Medulla oblongata (tissue), 1 donor: Measurements from ENCODE around the gene DLGAP1.
A peak's percentile ranks its signal among the peaks of the same experiment; 100 is the strongest.

ENCODE experiments used
- DNase-seq: peaks from one replicate; pipeline ENCODE4 v3.0.0-alpha.2; 2015; ENCODE audit errors: extremely low spot score

The DLGAP1 gene

GRCh38 chr18:3901042-3901441, 554.1 kb downstream of the DLGAP1 start:
- no peak for DNase-seq

- no peak for DNase-seq
Measured at GRCh38 chr18:3900327-3900726, 554.8 kb downstream of the DLGAP1 start.

GRCh38 chr18:3898861-3899613, 556.1 kb downstream of the DLGAP1 start:
- DNase-seq = no peak

- no peak for DNase-seq
Measured at GRCh38 chr18:3892152-3892551, 563.0 kb downstream of the DLGAP1 start.

GRCh38 chr18:3891245-3891644, 563.9 kb downstream of the DLGAP1 start:
- DNase-seq = no peak

- DNase-seq = no peak
Measured at GRCh38 chr18:3889803-3890202, 565.3 kb downstream of the DLGAP1 start.

- no peak for DNase-seq
Measured at GRCh38 chr18:3889121-3889520, 566.0 kb downstream of the DLGAP1 start.

- no peak for DNase-seq
Measured at GRCh38 chr18:3886575-3887322, 568.4 kb downstream of the DLGAP1 start.

GRCh38 chr18:3885209-3885792, 569.8 kb downstream of the DLGAP1 start:
- DNase-seq = no peak

GRCh38 chr18:3879836-3880120, 575.3 kb downstream of the DLGAP1 start:
- DNase-seq = no peak

GRCh38 chr18:3879114-3879835, 575.8 kb downstream of the DLGAP1 start:
- no peak for DNase-seq

GRCh38 chr18:3878401-3878800, 576.7 kb downstream of the DLGAP1 start:
- no peak for DNase-seq

- no peak for DNase-seq
Measured at GRCh38 chr18:3877678-3878077, 577.4 kb downstream of the DLGAP1 start.

GRCh38 chr18:3875961-3876360, 579.1 kb downstream of the DLGAP1 start:
- DNase-seq = no peak

- DNase-seq = no peak
Measured at GRCh38 chr18:3875376-3875775, 579.7 kb downstream of the DLGAP1 start.

- no peak for DNase-seq
Measured at GRCh38 chr18:3874581-3874980, 580.5 kb downstream of the DLGAP1 start.

GRCh38 chr18:3874125-3874524, 581.0 kb downstream of the DLGAP1 start:
- peak; percentile 51 for DNase-seq

- no peak for DNase-seq
Measured at GRCh38 chr18:3873698-3874097, 581.4 kb downstream of the DLGAP1 start.

- no peak for DNase-seq
Measured at GRCh38 chr18:3873211-3873610, 581.9 kb downstream of the DLGAP1 start.

GRCh38 chr18:3872641-3873040, 582.5 kb downstream of the DLGAP1 start:
- DNase-seq = no peak

GRCh38 chr18:3871687-3872086, 583.4 kb downstream of the DLGAP1 start:
- no peak for DNase-seq

GRCh38 chr18:3870914-3871313, 584.2 kb downstream of the DLGAP1 start:
- DNase-seq = no peak
